A549 (cell line): Measurements from ENCODE around the gene COLEC12. TPM values are rescaled to one million over a fixed set of nuclear protein-coding genes. Genes with fewer than 3 reads are reported as not detected.

ENCODE experiments used
- ATAC-seq, 2 experiments: fragments of 200-7000 bp in 1 of 2; fragments of >200 bp in 1 of 2; cut with Nextera tagmentation in 1 of 2; cut with Tn5 transposase in 1 of 2; 3 replicates each; pipeline versions ENCODE4 v1.8.0 to v1.9.1; 2018 to 2020; ENCODE audit warnings: mild to moderate bottlenecking in 1 of 2, moderate library complexity in 1 of 2
- CTCF ChIA-PET: fragments of 300-600 bp; sonication (Branson Sonifier 250); formaldehyde crosslinking; extraction: SDS; loops from one replicate; lab custom pipeline; 2021; ENCODE audit warnings: antibody characterized with exemption, inconsistent platforms; lab: Yijun Ruan, JAX
- POLR2A ChIA-PET: fragments of 350-600 bp; formaldehyde crosslinking; extraction: SDS; loops from one replicate; lab custom pipeline; 2021; ENCODE audit warnings: antibody characterized with exemption, inconsistent platforms; lab: Yijun Ruan, JAX
- DNase-seq, 2 experiments: peaks; one replicate each; pipeline versions ENCODE4 v3.0.0 to v3.0.0-alpha.2; 2011 to 2016; ENCODE audit warnings: low read depth in 1 of 2, low spot score in 1 of 2
- FAIRE-seq: peaks from 2 replicates; lab custom pipeline; 2011; peaks lifted over from hg19 to GRCh38; lab: Jason Lieb, UNC
- H3K27ac ChIP-seq, 2 experiments: fragments of >200 bp; sonication (Bioruptor Twin); formaldehyde crosslinking; 3 replicates each; pipeline ENCODE4 v1.5.1; 2016 to 2017
- H3K4me1 ChIP-seq: fragments of >200 bp; sonication (Bioruptor Twin); formaldehyde crosslinking; 3 replicates; pipeline ENCODE4 v1.6.1; 2016
- H3K4me2 ChIP-seq: fragments of >200 bp; sonication (Bioruptor Twin); formaldehyde crosslinking; 3 replicates; pipeline ENCODE4 v1.6.1; 2016
- H3K4me3 ChIP-seq: fragments of >200 bp; sonication (Bioruptor Twin); formaldehyde crosslinking; 3 replicates; pipeline ENCODE4 v1.5.1; 2016
- H3K9me3 ChIP-seq: fragments of >200 bp; sonication (Bioruptor Twin); formaldehyde crosslinking; 3 replicates; pipeline ENCODE4 v1.6.1; 2016
- CEBPB ChIP-seq, 2 experiments: fragments of >200 bp in 1 of 2; sonication (Bioruptor Twin) in 1 of 2; formaldehyde crosslinking in 1 of 2; IDR thresholded peaks; 2 replicates each; pipeline ENCODE4 v1.6.1; 2012 to 2016
- ESRRA ChIP-seq: fragments of 150-350 bp; IDR thresholded peaks from 2 replicates; pipeline ENCODE4 v1.6.1; 2014; ENCODE audit warnings: mild to moderate bottlenecking, low read length, borderline replicate concordance
- FOSB ChIP-seq: fragments of 250-450 bp; sonication (Bioruptor Pico); IDR thresholded peaks from 2 replicates; pipeline ENCODE4 v1.5.0; 2020; ENCODE audit warnings: mild to moderate bottlenecking, moderate library complexity
- FOSL2 ChIP-seq, 2 experiments: fragments of 450-650 bp in 1 of 2; fragments of >200 bp in 1 of 2; sonication (Bioruptor Twin) in 1 of 2; formaldehyde crosslinking; IDR thresholded peaks; 2 replicates each; pipeline versions ENCODE4 v1.5.0 to v1.6.1; 2016 to 2020; ENCODE audit warnings: mild to moderate bottlenecking in 1 of 2, moderate library complexity in 1 of 2
- GATA3 ChIP-seq: IDR thresholded peaks from 2 replicates; pipeline ENCODE4 v1.6.1; 2012; ENCODE audit warnings: borderline replicate concordance
- HOXA7 ChIP-seq: fragments of 250-450 bp; sonication (Bioruptor Pico); IDR thresholded peaks from 2 replicates; pipeline ENCODE4 v1.5.0; 2020; ENCODE audit warnings: mild to moderate bottlenecking, moderate library complexity
- KDM1A ChIP-seq: fragments of 200-600 bp; sonication (generic); IDR thresholded peaks from 2 replicates; pipeline ENCODE4 v1.6.1; 2016; ENCODE audit warnings: low read depth, mild to moderate bottlenecking
- MAFK ChIP-seq: fragments of 450-650 bp; IDR thresholded peaks from 2 replicates; pipeline ENCODE4 v1.6.1; 2014; ENCODE audit not compliant: partially characterized antibody
- NR3C1 ChIP-seq: fragments of >200 bp; sonication (Bioruptor Twin); formaldehyde crosslinking; IDR thresholded peaks from 3 replicates; pipeline ENCODE4 v1.6.1; 2017
- RARB ChIP-seq: fragments of 250-450 bp; sonication (Bioruptor Pico); IDR thresholded peaks from 2 replicates; pipeline ENCODE4 v1.8.0; 2021; ENCODE audit warnings: mild to moderate bottlenecking, moderate library complexity
- RCOR1 ChIP-seq: fragments of 150-350 bp; IDR thresholded peaks from 2 replicates; pipeline ENCODE4 v1.6.1; 2014; ENCODE audit warnings: antibody characterized with exemption, low read length, low read depth
- RNF2 ChIP-seq: fragments of 200-600 bp; sonication (generic); IDR thresholded peaks from 2 replicates; pipeline ENCODE4 v1.6.1; 2016; ENCODE audit warnings: low read depth, mild to moderate bottlenecking, antibody characterized with exemption, moderate library complexity, borderline replicate concordance
- SMC3 ChIP-seq: fragments of >200 bp; sonication (Bioruptor Twin); formaldehyde crosslinking; IDR thresholded peaks from 3 replicates; pipeline ENCODE4 v1.6.1; 2018; ENCODE audit warnings: inconsistent platforms
- TP53 ChIP-seq: fragments of 250-450 bp; sonication (Bioruptor Pico); IDR thresholded peaks from 2 replicates; pipeline ENCODE4 v1.5.0; 2021; ENCODE audit warnings: mild to moderate bottlenecking, moderate library complexity
- ZFP36 ChIP-seq: fragments of 450-650 bp; IDR thresholded peaks from 2 replicates; pipeline ENCODE4 v1.6.1; 2014; ENCODE audit warnings: borderline replicate concordance; ENCODE audit not compliant: partially characterized antibody
- ZSCAN20 ChIP-seq: fragments of 250-450 bp; sonication (Bioruptor Pico); IDR thresholded peaks from 2 replicates; pipeline ENCODE4 v1.8.0; 2022; ENCODE audit warnings: mild to moderate bottlenecking, moderate library complexity
- WGBS: methylation state at CpG from one replicate; pipeline ENCODE4 v1.1.6; 2017; ENCODE audit errors: missing lambda C conversion rate; 5-methylcytosine and 5-hydroxymethylcytosine counted together
- polyA plus RNA-seq, 4 experiments: library from polyadenylated mRNA; depleted of rRNA in 3 of 4; stranded (reverse); fragments of >200 nt; fragmentation: RNase III in 1 of 4; extraction: RNeasy Plus Mini Kit Qiagen cat#74134 plus additional on column Dnase treatment in 1 of 4; gene quantifications; 2 replicates in 3 of 4; 3 replicates in 1 of 4; pipeline ENCODE4 v1.2.3, GENCODE V29; 2011 to 2017
- TF ChIP-seq, protein P1 (sequence below): fragments of 250-450 bp; sonication (Bioruptor Pico); IDR thresholded peaks from 2 replicates; pipeline ENCODE4 v1.5.0; 2020; ENCODE audit warnings: low read depth, mild to moderate bottlenecking, moderate library complexity
- TF ChIP-seq, protein P2 (sequence below): fragments of >200 bp; sonication (Bioruptor Twin); formaldehyde crosslinking; IDR thresholded peaks from 2 replicates; pipeline ENCODE4 v1.6.1; 2016
- TF ChIP-seq, protein P3 (sequence below): fragments of 150-350 bp; IDR thresholded peaks from 2 replicates; pipeline ENCODE4 v1.6.1; 2014; ENCODE audit warnings: low read depth, mild to moderate bottlenecking, low read length
- TF ChIP-seq, protein P4 (sequence below): fragments of 450-650 bp; IDR thresholded peaks from 2 replicates; pipeline ENCODE4 v1.6.1; 2014; ENCODE audit warnings: antibody characterized with exemption
- TF ChIP-seq, protein P5 (sequence below): fragments of >200 bp; sonication (Bioruptor Twin); formaldehyde crosslinking; IDR thresholded peaks from 3 replicates; pipeline ENCODE4 v1.6.1; 2016

Gene COLEC12
- polyA plus RNA-seq, 2 of the 4 experiments (the other 2 are of a cell fraction), result 0.01 TPM; not detected in 1

DNA sequence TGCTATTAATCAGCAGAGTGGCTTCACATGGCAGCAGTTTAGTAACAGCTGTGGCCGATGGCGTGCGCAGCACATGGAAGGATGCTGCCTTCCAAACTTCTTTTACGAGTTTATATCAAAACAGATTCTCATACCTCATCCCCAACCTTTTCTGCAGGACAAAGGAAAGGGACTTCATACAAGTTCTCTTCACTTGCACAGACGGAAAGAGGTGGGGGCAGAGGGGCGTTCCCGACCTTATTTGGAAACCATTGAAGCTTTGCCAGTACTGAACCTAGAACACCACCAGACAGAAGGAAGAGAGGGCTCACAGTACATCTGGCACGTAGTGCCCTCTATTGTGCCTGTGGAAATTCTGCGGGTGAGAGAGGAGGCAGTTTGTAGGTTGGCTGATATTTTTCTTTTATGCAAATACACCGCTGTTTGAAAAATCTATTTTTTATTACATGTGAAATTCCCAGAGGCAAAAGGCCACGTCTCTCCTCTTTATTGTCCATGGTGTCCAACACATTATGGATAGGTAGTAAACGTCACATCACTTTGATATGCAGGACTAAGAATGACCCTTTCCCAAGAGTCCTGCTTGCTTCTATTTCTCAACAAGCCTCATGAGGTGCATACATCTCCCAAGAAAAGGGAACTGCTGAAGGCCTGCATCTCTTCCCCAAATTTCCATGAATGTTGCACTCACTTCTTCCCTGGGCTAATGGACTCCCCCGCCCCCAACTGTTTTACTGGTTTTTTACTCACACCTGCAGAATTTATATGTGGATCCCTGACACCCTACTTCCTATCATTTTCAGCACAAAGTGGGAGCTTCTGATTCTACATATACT, 31.3 kb downstream of the COLEC12 start:
- no peak for ATAC-seq

DNA sequence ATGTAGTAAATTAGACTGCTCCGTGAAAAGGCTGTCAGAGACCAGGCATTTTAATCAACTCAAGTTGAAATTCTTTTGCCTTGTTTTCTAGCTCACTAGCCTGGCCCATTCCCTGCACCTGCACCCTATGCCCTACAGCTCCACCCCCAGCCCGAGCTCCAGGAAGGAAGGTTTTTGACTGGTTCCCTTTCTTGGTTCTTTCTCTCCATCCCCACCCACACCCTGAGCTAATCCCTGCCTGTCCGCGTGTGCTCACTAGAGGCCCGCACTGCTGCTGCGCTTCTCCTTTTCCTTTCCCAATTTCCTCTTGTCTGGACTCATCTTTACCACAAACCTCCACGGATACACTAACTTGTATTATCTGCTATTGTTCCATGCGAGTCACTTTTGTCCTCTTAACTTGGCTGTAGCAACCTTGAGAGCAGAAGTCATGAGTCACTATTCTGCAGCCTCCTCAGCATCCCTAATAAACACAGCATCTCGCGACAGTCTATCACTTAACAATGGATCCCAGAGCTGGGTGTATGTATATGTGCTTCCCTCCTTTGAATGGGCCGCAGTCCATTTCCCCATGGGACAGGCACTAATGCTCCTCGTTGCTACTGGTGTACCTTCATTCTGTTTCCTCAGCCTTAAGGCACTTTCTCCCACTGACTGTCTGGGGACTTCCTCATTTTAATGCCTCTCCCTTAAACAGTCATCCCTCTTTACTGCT, 36.5 kb downstream of the COLEC12 start:
- no peaks in the 10 kb centered on the region for H3K9me3 ChIP-seq
- no peak for TF ChIP-seq ZFP36
- no peak for TF ChIP-seq HOXA7 (CRISPR knock-in tag)
- TF ChIP-seq, protein P1, sequence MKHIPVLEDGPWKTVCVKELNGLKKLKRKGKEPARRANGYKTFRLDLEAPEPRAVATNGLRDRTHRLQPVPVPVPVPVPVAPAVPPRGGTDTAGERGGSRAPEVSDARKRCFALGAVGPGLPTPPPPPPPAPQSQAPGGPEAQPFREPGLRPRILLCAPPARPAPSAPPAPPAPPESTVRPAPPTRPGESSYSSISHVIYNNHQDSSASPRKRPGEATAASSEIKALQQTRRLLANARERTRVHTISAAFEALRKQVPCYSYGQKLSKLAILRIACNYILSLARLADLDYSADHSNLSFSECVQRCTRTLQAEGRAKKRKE (CRISPR knock-in tag), result no peak
- TF ChIP-seq SMC3, result no peak
- TF ChIP-seq, protein P2, sequence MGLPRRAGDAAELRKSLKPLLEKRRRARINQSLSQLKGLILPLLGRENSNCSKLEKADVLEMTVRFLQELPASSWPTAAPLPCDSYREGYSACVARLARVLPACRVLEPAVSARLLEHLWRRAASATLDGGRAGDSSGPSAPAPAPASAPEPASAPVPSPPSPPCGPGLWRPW, result no peak
- TF ChIP-seq GATA3, result no peak
- TF ChIP-seq ESRRA, result no peak
- TF ChIP-seq, all 56 proteins: peak for 0
- CTCF ChIA-PET, result no interaction called here
- POLR2A ChIA-PET, result no interaction called here
- H3K27ac ChIP-seq, result no peak overlapping the region
- DNase-seq, result no peak
- no peak for FAIRE-seq
- 51% methylated on average over 12 of the region's 12 CpGs for WGBS
- ATAC-seq, result 0 out of 6 replicates have a peak, but pooled peaks of 1 of the 2 experiments have one; percentile 30
- H3K4me2 ChIP-seq, result no peak overlapping the region
- H3K4me3 ChIP-seq, result no peak overlapping the region
- no peaks in the 10 kb centered on the region for H3K4me1 ChIP-seq

More for the DNA sequence above, 31.3 kb downstream of the COLEC12 start:
- DNase-seq, result no peak
- FAIRE-seq, result no peak
- 0 out of 3 replicates have a peak, but pooled peaks cover 5% of the 10 kb centered on the region for H3K4me1 ChIP-seq
- H3K27ac ChIP-seq, result no peak overlapping the region
- TF ChIP-seq RARB (no peak), RNF2 (no peak), RCOR1 (no peak), SMC3 (no peak), MAFK (no peak), CEBPB (IDR thresholded peaks at IDR 0.05) (no peak), KDM1A (no peak), FOSB (CRISPR knock-in tag) (no peak), TP53 (CRISPR knock-in tag) (no peak)
- TF ChIP-seq, protein P3, sequence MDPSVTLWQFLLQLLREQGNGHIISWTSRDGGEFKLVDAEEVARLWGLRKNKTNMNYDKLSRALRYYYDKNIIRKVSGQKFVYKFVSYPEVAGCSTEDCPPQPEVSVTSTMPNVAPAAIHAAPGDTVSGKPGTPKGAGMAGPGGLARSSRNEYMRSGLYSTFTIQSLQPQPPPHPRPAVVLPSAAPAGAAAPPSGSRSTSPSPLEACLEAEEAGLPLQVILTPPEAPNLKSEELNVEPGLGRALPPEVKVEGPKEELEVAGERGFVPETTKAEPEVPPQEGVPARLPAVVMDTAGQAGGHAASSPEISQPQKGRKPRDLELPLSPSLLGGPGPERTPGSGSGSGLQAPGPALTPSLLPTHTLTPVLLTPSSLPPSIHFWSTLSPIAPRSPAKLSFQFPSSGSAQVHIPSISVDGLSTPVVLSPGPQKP, result no peak
- TF ChIP-seq, protein P4, sequence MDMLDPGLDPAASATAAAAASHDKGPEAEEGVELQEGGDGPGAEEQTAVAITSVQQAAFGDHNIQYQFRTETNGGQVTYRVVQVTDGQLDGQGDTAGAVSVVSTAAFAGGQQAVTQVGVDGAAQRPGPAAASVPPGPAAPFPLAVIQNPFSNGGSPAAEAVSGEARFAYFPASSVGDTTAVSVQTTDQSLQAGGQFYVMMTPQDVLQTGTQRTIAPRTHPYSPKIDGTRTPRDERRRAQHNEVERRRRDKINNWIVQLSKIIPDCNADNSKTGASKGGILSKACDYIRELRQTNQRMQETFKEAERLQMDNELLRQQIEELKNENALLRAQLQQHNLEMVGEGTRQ, result no peak
- H3K4me3 ChIP-seq, result no peak overlapping the region
- H3K4me2 ChIP-seq, result no peak overlapping the region
- WGBS, result 62% methylated on average over 13 of the region's 13 CpGs
- CTCF ChIA-PET, result interaction anchor here (0.6 kb wide), 1 partner anchor 91 kb away, joined by 3 read pairs; no protein-coding TSS in a partner anchor
- POLR2A ChIA-PET, result no interaction called here
- H3K9me3 ChIP-seq, result no peaks in the 10 kb centered on the region

DNA sequence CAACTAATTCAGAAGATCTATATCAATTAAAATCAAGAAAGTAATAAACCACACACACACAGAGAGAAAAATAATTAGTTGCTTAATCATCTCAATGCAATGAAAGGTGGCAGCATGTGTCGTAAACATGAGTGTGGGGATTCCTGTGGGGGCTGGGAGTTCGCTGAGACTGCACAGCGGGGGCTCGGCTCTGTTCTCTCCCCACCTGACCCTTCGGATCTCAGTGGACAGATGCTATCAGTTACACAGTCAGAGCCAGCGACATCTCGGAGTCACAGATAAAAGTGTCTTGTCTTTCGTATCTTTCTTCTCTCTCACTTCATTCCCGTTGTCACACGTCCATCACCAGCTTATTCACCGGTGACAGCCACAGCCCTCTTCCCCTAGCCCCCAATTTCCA, 37.1 kb downstream of the COLEC12 start:
- ATAC-seq (no peak), FAIRE-seq (no peak), DNase-seq (no peak)
- WGBS, result 48% methylated on average over 11 of the region's 11 CpGs
- CTCF ChIA-PET, result no interaction called here
- Histone ChIP-seq H3K4me1 (no peaks in the 10 kb centered on the region), H3K4me2 (no peak overlapping the region), H3K4me3 (no peak overlapping the region), H3K9me3 (no peaks in the 10 kb centered on the region), H3K27ac (no peak overlapping the region)
- POLR2A ChIA-PET, result no interaction called here
- TF ChIP-seq ZSCAN20 (CRISPR knock-in tag), result no peak
- TF ChIP-seq NR3C1, result no peak
- no peak for TF ChIP-seq FOSL2 (IDR thresholded peaks at IDR 0.05)
- TF ChIP-seq FOSL2 (CRISPR knock-in tag; IDR thresholded peaks at IDR 0.05), result no peak
- TF ChIP-seq, protein P5, sequence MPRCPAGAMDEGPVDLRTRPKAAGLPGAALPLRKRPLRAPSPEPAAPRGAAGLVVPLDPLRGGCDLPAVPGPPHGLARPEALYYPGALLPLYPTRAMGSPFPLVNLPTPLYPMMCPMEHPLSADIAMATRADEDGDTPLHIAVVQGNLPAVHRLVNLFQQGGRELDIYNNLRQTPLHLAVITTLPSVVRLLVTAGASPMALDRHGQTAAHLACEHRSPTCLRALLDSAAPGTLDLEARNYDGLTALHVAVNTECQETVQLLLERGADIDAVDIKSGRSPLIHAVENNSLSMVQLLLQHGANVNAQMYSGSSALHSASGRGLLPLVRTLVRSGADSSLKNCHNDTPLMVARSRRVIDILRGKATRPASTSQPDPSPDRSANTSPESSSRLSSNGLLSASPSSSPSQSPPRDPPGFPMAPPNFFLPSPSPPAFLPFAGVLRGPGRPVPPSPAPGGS, result no peak
- TF ChIP-seq ESRRA, result no peak
